H9 (cell line): Measurements from ENCODE around the gene CCL19. TPM values are rescaled to one million over a fixed set of nuclear protein-coding genes. Genes with fewer than 3 reads are reported as not detected.
A peak's percentile ranks its signal among the peaks of the same experiment; 100 is the strongest.

Experiments
- DNase-seq: peaks from one replicate; pipeline ENCODE4 v3.0.0-alpha.2; 2017
- H2AFZ ChIP-seq: one replicate; pipeline ENCODE4 v1.6.1; 2013; ENCODE audit warnings: mild to moderate bottlenecking, low read length, control low read depth, moderate library complexity
- H2AK5ac ChIP-seq: 2 replicates; pipeline ENCODE4 v1.6.1; 2013; ENCODE audit warnings: low read length, control low read depth, mixed read lengths; ENCODE audit not compliant: insufficient read length
- H2BK120ac ChIP-seq: one replicate; pipeline ENCODE4 v1.6.1; 2013; ENCODE audit warnings: low read depth, mild to moderate bottlenecking, low read length, control low read depth, inconsistent platforms; ENCODE audit not compliant: poor library complexity, severe bottlenecking
- H2BK12ac ChIP-seq: 2 replicates; pipeline ENCODE4 v1.6.1; 2013; ENCODE audit warnings: low read length, control low read depth, mixed read lengths, low read depth; ENCODE audit not compliant: insufficient read length
- H2BK15ac ChIP-seq: 2 replicates; pipeline ENCODE4 v1.6.1; 2013; ENCODE audit warnings: low read depth, low read length, control low read depth
- H2BK20ac ChIP-seq: one replicate; pipeline ENCODE4 v1.6.1; 2013; ENCODE audit warnings: low read depth, mild to moderate bottlenecking, low read length, control low read depth, inconsistent platforms; ENCODE audit not compliant: poor library complexity, severe bottlenecking
- H2BK5ac ChIP-seq: 2 replicates; pipeline ENCODE4 v1.6.1; 2013; ENCODE audit warnings: low read length, control low read depth, mixed read lengths; ENCODE audit not compliant: insufficient read length
- H3K14ac ChIP-seq: 2 replicates; pipeline ENCODE4 v1.6.1; 2013; ENCODE audit warnings: low read length, control low read depth; ENCODE audit not compliant: insufficient read depth
- H3K18ac ChIP-seq: 2 replicates; pipeline ENCODE4 v1.6.1; 2013; ENCODE audit warnings: low read depth, mild to moderate bottlenecking, mixed read lengths, low read length, control low read depth; ENCODE audit not compliant: insufficient read length
- H3K23ac ChIP-seq: 2 replicates; pipeline ENCODE4 v1.6.1; 2013; ENCODE audit warnings: low read length, control low read depth, mixed read lengths, low read depth; ENCODE audit not compliant: insufficient read length
- H3K23me2 ChIP-seq: 2 replicates; pipeline ENCODE4 v1.6.1; 2013; ENCODE audit warnings: low read depth, mild to moderate bottlenecking, mixed read lengths, low read length, control low read depth; ENCODE audit not compliant: insufficient read length, poor library complexity, severe bottlenecking
- H3K27ac ChIP-seq: 2 replicates; pipeline ENCODE4 v1.5.1; 2013; ENCODE audit warnings: low read length, control low read depth, mixed read lengths, low read depth; ENCODE audit not compliant: insufficient read length
- H3K27me3 ChIP-seq: 2 replicates; pipeline ENCODE4 v1.6.1; 2013; ENCODE audit warnings: low read length, control low read depth, inconsistent platforms; ENCODE audit not compliant: insufficient read depth
- H3K4ac ChIP-seq: 2 replicates; pipeline ENCODE4 v1.6.1; 2013; ENCODE audit warnings: low read depth, mild to moderate bottlenecking, control low read depth, inconsistent platforms, low read length, moderate library complexity
- H3K4me1 ChIP-seq: 2 replicates; pipeline ENCODE4 v1.6.1; 2013; ENCODE audit warnings: low read length, control low read depth, inconsistent platforms; ENCODE audit not compliant: insufficient read depth
- H3K4me2 ChIP-seq: 2 replicates; pipeline ENCODE4 v1.6.1; 2013; ENCODE audit warnings: low read length, control low read depth, mixed read lengths; ENCODE audit not compliant: insufficient read length, insufficient read depth
- H3K56ac ChIP-seq: 2 replicates; pipeline ENCODE4 v1.6.1; 2013; ENCODE audit warnings: low read depth, mild to moderate bottlenecking, mixed read lengths, low read length, control low read depth; ENCODE audit not compliant: insufficient read length
- H3K79me1 ChIP-seq: 2 replicates; pipeline ENCODE4 v1.6.1; 2013; ENCODE audit warnings: low read depth, mild to moderate bottlenecking, moderate library complexity, low read length, control low read depth, inconsistent platforms; ENCODE audit not compliant: insufficient read depth, poor library complexity, severe bottlenecking
- H3K79me2 ChIP-seq: 2 replicates; pipeline ENCODE4 v1.6.1; 2013; ENCODE audit warnings: low read length, control low read depth, inconsistent platforms; ENCODE audit not compliant: insufficient read depth
- H3K9ac ChIP-seq: 2 replicates; pipeline ENCODE4 v1.6.1; 2013; ENCODE audit warnings: low read length, control low read depth, mixed read lengths; ENCODE audit not compliant: insufficient read length; ENCODE audit errors: extremely low read depth
- H3K9me3 ChIP-seq: one replicate; pipeline ENCODE4 v1.6.1; 2013; ENCODE audit warnings: low read depth, low read length, inconsistent platforms; ENCODE audit not compliant: control insufficient read depth
- H3T11ph ChIP-seq: one replicate; pipeline ENCODE4 v1.6.1; 2013; ENCODE audit warnings: mild to moderate bottlenecking, low read length, control low read depth, inconsistent platforms
- H4K20me1 ChIP-seq: one replicate; pipeline ENCODE4 v1.6.1; 2013; ENCODE audit not compliant: control insufficient read depth, insufficient read length, insufficient read depth
- H4K5ac ChIP-seq: 2 replicates; pipeline ENCODE4 v1.6.1; 2013; ENCODE audit warnings: low read depth, mild to moderate bottlenecking, mixed read lengths, low read length, control low read depth; ENCODE audit not compliant: insufficient read length
- H4K8ac ChIP-seq: replicated peaks from 2 replicates; pipeline ENCODE4 v1.6.1; 2013; ENCODE audit warnings: low read length, control low read depth, mixed read lengths, low read depth; ENCODE audit not compliant: insufficient read length
- H4K91ac ChIP-seq: 2 replicates; pipeline ENCODE4 v1.6.1; 2013; ENCODE audit warnings: low read depth, mild to moderate bottlenecking, moderate library complexity, mixed read lengths, low read length, control low read depth; ENCODE audit not compliant: insufficient read length
- H3K27ac Mint-ChIP-seq, 3 experiments: 2 replicates in 2 of 3; 3 replicates in 1 of 3; pipeline ENCODE4 v1.8.0; 2020 to 2021; ENCODE audit warnings: mixed read lengths in 3 of 3, mild to moderate bottlenecking in 1 of 3, moderate library complexity in 1 of 3
- H3K27me3 Mint-ChIP-seq: 2 replicates; pipeline ENCODE4 v1.8.0; 2021; ENCODE audit warnings: low read depth, mild to moderate bottlenecking, moderate library complexity, mixed read lengths
- H3K36me3 Mint-ChIP-seq, 3 experiments: 2 replicates in 2 of 3; 3 replicates in 1 of 3; pipeline ENCODE4 v1.8.0; 2020 to 2021; ENCODE audit warnings: low read depth in 3 of 3, mixed read lengths in 3 of 3; ENCODE audit not compliant: insufficient read depth in 1 of 3
- H3K4me1 Mint-ChIP-seq, 2 experiments: 2 replicates each; pipeline ENCODE4 v1.8.0; 2020; ENCODE audit warnings: mixed read lengths in 2 of 2
- H3K4me3 Mint-ChIP-seq, 2 experiments: 2 replicates in 1 of 2; 3 replicates in 1 of 2; pipeline ENCODE4 v1.8.0; 2020 to 2021; ENCODE audit warnings: mild to moderate bottlenecking in 2 of 2, mixed read lengths in 2 of 2, moderate library complexity in 1 of 2
- H3K9me3 Mint-ChIP-seq, 2 experiments: 2 replicates in 1 of 2; 3 replicates in 1 of 2; pipeline ENCODE4 v1.8.0; 2020; ENCODE audit warnings: mild to moderate bottlenecking in 2 of 2, mixed read lengths in 2 of 2, moderate library complexity in 1 of 2
- CTCF ChIP-seq: fragments of 200-600 bp; sonication (generic); conservative IDR thresholded peaks from 3 replicates; pipeline ENCODE4 v1.8.0; 2021; ENCODE audit warnings: antibody characterized with exemption, mild to moderate bottlenecking
- WGBS: extraction: QIAGEN DNeasy Blood & Tissue Kit; methylation state at CpG from one replicate; pipeline ENCODE4 v1.1.7; 2013; ENCODE audit warnings: missing lambda C conversion rate, low lambda C conversion rate, mixed read lengths; ENCODE audit not compliant: insufficient read length; ENCODE audit errors: extremely low coverage; 5-methylcytosine and 5-hydroxymethylcytosine counted together
- total RNA-seq: library from RNA; stranded (reverse); gene quantifications from 2 replicates; pipeline ENCODE4 v1.2.1, GENCODE V29; 2021

CCL19 gene
- total RNA-seq, 1 experiment from 2014 or later = not detected

GRCh38 chr9:34710023-34710422, 18.9 kb upstream of the CCL19 start, which contains the start of gene CCL21:
CCL21 (minus strand) TSS chr9:34710136; CDS start chr9:34710066, 70 bp downstream.
- Mint-ChIP-seq H3K36me3 (no peaks in the 10 kb centered on the region; a peak in 1 of 7 replicates), H3K27ac (peak within 1 kb of the TSS in 2 of 3 experiments; percentile 61 to 73; a peak in 2 of 7 replicates), H3K27me3 (peaks cover 18% of the 10 kb centered on the region), H3K9me3 (no peaks in the 10 kb centered on the region), H3K4me3 (no peak within 1 kb of the TSS), H3K4me1 (no peaks in the 10 kb centered on the region)
- no peak within 1 kb of the TSS for H3K23ac ChIP-seq
- no peak within 1 kb of the TSS for H2BK15ac ChIP-seq
- no peaks in the 10 kb centered on the region for H3K79me2 ChIP-seq
- no peaks in the 10 kb centered on the region for H3K79me1 ChIP-seq
- H3K23me2 ChIP-seq = no peaks in the 10 kb centered on the region
- no peak within 1 kb of the TSS for H2BK120ac ChIP-seq
- TF ChIP-seq CTCF = no peak
- H3K4me1 ChIP-seq = no peaks in the 10 kb centered on the region
- no peak within 1 kb of the TSS for H2BK5ac ChIP-seq
- no peak within 1 kb of the TSS for H2BK20ac ChIP-seq
- H3K27ac ChIP-seq = no peak within 1 kb of the TSS
- no CpG with 5 or more reads among the region's 2 CpGs for WGBS
- no peak within 1 kb of the TSS for H3K4me2 ChIP-seq
- no peak within 1 kb of the TSS for H2AK5ac ChIP-seq
- no peak within 1 kb of the TSS for H3K18ac ChIP-seq
- no peak for DNase-seq
- H4K5ac ChIP-seq = no peak within 1 kb of the TSS
- H4K20me1 ChIP-seq = no peaks in the 10 kb centered on the region
- no peak within 1 kb of the TSS for H3K4ac ChIP-seq
- no peak within 1 kb of the TSS for H3K9ac ChIP-seq
- no peak within 1 kb of the TSS for H4K8ac ChIP-seq
- no peak within 1 kb of the TSS for H3K56ac ChIP-seq
- 0 out of 2 replicates have a peak within 1 kb of the TSS, but pooled peaks have one; percentile 36 for H3K14ac ChIP-seq
- no peak within 1 kb of the TSS for H2BK12ac ChIP-seq
- no peak within 1 kb of the TSS for H3T11ph ChIP-seq
- H4K91ac ChIP-seq = no peak within 1 kb of the TSS
- no peaks in the 10 kb centered on the region for H3K9me3 ChIP-seq
- H2AFZ ChIP-seq = no peak within 1 kb of the TSS
- H3K27me3 ChIP-seq = no peaks in the 10 kb centered on the region
